ENCODE measurements around the gene NPAT. TPM values are rescaled to one million over a fixed set of nuclear protein-coding genes. Genes with fewer than 3 reads are reported as not detected.

NPAT gene
- total RNA-seq, 1 experiment from 2014 or later: 16.6 TPM

GRCh38 chr11:108199446-108200321 lies 22.8 kb downstream of the NPAT start:
- Histone ChIP-seq H3K36me3 (ENCODE audit: control insufficient read depth, insufficient read depth, low read length) (no peaks in the 10 kb centered on the region; the same call in 1 of the 2 replicates), H3K27me3 (ENCODE audit: control insufficient read depth, insufficient read depth, low read length) (no peaks in the 10 kb centered on the region), H3K27ac (ENCODE audit: low read length) (no peak overlapping the region), H3K4me1 (ENCODE audit: control insufficient read depth, insufficient read depth, low read length) (no peaks in the 10 kb centered on the region), H3K4me3 (ENCODE audit: low read depth in 2 of 2, low read length in 2 of 2) (no peak overlapping the region), H3K9me3 (ENCODE audit: control insufficient read depth, insufficient read depth, low read depth, low read length) (peaks cover 2% of the 10 kb centered on the region; the same call in 1 of the 2 replicates)
- no peak for DNase-seq (ENCODE audit: low read depth, low spot score)
- TF ChIP-seq SIN3A (IDR thresholded peaks at IDR 0.05; ENCODE audit: borderline replicate concordance, insufficient read depth, low read depth, low read length) (no peak), CTCF (IDR thresholded peaks at IDR 0.05) (no peak), TCF7L2 (IDR thresholded peaks at IDR 0.05; ENCODE audit: low read depth, low read length) (no peak), POLR2AphosphoS5 (IDR thresholded peaks at IDR 0.05; ENCODE audit: low read depth, low read length) (no peak)
- TF ChIP-seq, protein P1, sequence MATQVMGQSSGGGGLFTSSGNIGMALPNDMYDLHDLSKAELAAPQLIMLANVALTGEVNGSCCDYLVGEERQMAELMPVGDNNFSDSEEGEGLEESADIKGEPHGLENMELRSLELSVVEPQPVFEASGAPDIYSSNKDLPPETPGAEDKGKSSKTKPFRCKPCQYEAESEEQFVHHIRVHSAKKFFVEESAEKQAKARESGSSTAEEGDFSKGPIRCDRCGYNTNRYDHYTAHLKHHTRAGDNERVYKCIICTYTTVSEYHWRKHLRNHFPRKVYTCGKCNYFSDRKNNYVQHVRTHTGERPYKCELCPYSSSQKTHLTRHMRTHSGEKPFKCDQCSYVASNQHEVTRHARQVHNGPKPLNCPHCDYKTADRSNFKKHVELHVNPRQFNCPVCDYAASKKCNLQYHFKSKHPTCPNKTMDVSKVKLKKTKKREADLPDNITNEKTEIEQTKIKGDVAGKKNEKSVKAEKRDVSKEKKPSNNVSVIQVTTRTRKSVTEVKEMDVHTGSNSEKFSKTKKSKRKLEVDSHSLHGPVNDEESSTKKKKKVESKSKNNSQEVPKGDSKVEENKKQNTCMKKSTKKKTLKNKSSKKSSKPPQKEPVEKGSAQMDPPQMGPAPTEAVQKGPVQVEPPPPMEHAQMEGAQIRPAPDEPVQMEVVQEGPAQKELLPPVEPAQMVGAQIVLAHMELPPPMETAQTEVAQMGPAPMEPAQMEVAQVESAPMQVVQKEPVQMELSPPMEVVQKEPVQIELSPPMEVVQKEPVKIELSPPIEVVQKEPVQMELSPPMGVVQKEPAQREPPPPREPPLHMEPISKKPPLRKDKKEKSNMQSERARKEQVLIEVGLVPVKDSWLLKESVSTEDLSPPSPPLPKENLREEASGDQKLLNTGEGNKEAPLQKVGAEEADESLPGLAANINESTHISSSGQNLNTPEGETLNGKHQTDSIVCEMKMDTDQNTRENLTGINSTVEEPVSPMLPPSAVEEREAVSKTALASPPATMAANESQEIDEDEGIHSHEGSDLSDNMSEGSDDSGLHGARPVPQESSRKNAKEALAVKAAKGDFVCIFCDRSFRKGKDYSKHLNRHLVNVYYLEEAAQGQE (IDR thresholded peaks at IDR 0.05; ENCODE audit: insufficient read depth in 1 of 2, low read depth in 2 of 2, low read length in 1 of 2): no peak
- intact Hi-C loops (cut with micrococcal nuclease; ENCODE audit: unreplicated experiment): no loop called here
- ChIA-PET POLR2A (no interaction called here), CTCF (no interaction called here)
- in situ Hi-C loops (cut with HindIII; ENCODE audit: low pct_unique_long_range_greater_than_20kb, low sequenced_read_pairs): no loop called here
- ATAC-seq: no peak
- no TSS peak for BruUV-seq (replicated peaks)

DNA sequence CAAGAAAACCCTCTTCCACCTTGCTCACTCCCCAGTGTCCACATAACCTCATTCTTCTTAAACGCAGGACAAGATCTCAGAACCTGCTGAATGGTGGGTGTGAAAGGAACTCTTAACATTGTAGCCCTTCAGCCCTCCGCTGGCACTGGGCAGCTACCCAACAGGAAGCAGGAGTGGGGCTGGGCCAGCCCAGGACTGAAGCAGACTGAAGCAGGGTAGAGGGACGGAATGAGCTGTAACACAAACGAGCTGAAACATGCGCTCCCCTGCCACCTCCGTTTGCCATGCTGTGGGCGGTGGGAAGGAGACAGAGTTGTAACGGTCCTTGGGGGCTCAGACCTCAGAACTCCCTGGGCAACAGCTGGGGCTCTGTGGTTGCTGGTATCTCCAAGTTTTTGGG lies 23.6 kb downstream of the NPAT start:
- no TSS peak for BruUV-seq (replicated peaks)
- in situ Hi-C loops (cut with HindIII; ENCODE audit: low pct_unique_long_range_greater_than_20kb, low sequenced_read_pairs): no loop called here
- ChIA-PET POLR2A (no interaction called here), CTCF (no interaction called here)
- no peak overlapping the region for H3K27ac ChIP-seq (ENCODE audit: low read length)
- H3K36me3 ChIP-seq (ENCODE audit: control insufficient read depth, insufficient read depth, low read length): no peaks in the 10 kb centered on the region; the same call in 1 of the 2 replicates
- DNase-seq (ENCODE audit: low read depth, low spot score) (no peak), ATAC-seq (no peak)
- H3K9me3 ChIP-seq (ENCODE audit: control insufficient read depth, insufficient read depth, low read depth, low read length): no peaks in the 10 kb centered on the region
- H3K27me3 ChIP-seq (ENCODE audit: control insufficient read depth, insufficient read depth, low read length): no peaks in the 10 kb centered on the region
- intact Hi-C loops (cut with micrococcal nuclease; ENCODE audit: unreplicated experiment): no loop called here
- H3K4me1 ChIP-seq (ENCODE audit: control insufficient read depth, insufficient read depth, low read length): no peaks in the 10 kb centered on the region
- no peak overlapping the region for H3K4me3 ChIP-seq (ENCODE audit: low read depth in 2 of 2, low read length in 2 of 2)
- TF ChIP-seq SIN3A (IDR thresholded peaks at IDR 0.05; ENCODE audit: borderline replicate concordance, insufficient read depth, low read depth, low read length): no peak
- no peak for TF ChIP-seq TCF7L2 (IDR thresholded peaks at IDR 0.05; ENCODE audit: low read depth, low read length)
- TF ChIP-seq POLR2AphosphoS5 (IDR thresholded peaks at IDR 0.05; ENCODE audit: low read depth, low read length): no peak
- TF ChIP-seq, protein P1 (IDR thresholded peaks at IDR 0.05; ENCODE audit: insufficient read depth in 1 of 2, low read depth in 2 of 2, low read length in 1 of 2): no peak
- TF ChIP-seq CTCF (IDR thresholded peaks at IDR 0.05): no peak

Measured in Panc1 (cell line).